GM19452 (cell line): ENCODE results near the gene CWC15.
"Not testable (repeated sequence)": the region's sequence is repeated elsewhere in the genome, so short reads cannot be mapped to it uniquely, and the experiment has no call there.

Source experiments
- ATAC-seq: cut with Tn5 transposase; IDR thresholded peaks from one replicate; pipeline ENCODE4 v1.9.1; 2021; ENCODE audit not compliant: unreplicated experiment

The CWC15 gene

DNA sequence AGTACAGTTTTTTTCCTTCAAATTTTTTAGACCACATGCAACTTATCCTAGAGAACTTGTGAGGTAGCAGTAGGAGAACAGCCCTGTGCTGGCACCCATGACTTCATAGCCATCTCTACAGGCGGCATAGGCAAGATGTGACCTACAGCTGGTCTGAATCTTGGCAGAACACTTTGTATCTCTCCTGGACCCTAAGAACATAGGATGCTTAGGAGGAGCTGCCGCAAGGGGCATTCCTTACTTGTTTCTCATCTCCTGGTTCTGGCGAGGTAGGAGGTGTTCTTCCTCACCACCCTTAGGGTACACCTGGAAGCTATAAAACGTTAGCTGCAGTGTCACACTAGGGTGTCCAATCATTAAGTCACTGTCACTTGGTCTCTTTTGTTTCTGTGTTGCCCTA is 16.4 kb downstream of the CWC15 start:
- no peak for ATAC-seq

DNA sequence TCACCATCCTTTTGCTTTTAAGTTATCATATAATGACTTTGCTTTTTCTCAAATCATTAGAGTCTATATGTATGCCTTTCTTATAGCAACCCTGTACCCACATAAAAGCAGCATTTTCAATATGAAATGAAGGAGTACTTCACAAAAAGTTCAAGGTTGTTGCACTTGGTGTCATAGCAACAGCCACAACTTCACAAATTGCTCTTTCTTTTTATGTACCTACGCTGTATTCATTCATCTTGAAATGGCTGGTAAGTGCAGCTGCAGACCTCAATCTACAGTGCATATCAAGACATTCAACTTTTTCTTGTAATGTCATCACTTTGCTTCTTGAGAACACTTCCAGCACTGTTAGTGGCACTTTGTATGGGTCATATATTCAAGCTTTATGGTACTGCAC is 18.6 kb downstream of the CWC15 start:
- no peak for ATAC-seq

DNA sequence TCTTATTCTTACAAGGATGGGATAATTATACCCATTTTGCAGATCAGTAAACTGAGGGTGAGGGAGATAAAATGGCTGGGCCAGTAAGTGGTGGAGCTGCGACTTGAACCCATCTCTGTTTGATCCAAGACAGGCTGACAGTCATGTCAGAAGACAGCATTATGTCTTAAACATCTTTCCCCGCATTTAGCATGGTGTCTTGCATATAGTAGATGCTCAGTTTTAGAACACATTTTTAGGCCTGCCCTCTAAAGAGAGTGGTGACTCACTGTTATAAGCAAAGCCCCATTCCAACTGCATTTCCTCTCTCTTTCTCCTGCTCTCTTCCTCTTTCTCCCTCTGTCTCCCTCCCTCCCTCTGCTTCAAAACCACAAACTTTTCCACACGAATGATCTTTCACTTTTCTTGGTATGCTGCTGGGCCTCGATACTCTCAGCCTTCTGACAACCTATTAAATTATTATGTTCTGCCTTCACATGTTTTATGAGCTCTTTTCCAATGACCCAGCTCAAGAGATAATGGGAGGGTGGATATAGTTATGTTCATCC is 25.2 kb downstream of the CWC15 start:
- ATAC-seq: no peak

DNA sequence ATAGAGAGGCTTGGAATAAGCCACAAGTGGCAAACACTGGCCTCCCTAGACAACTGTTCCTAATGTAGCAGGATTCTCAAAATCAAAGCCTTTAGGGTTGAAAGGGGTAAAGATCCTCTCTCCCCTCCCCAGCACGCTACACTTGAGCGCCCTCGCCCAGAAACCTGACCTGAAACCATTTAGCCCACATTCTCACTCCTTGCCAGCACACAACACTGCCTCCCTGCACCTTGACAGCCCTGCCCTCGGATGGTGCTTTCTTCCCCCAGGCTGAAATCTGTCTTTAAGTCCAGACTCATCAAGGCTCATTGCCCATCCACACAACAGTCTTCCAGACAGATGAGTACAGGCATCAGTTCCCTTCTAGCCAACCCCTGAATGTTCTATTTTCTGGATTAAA is 26.5 kb downstream of the CWC15 start:
- no peak for ATAC-seq

DNA sequence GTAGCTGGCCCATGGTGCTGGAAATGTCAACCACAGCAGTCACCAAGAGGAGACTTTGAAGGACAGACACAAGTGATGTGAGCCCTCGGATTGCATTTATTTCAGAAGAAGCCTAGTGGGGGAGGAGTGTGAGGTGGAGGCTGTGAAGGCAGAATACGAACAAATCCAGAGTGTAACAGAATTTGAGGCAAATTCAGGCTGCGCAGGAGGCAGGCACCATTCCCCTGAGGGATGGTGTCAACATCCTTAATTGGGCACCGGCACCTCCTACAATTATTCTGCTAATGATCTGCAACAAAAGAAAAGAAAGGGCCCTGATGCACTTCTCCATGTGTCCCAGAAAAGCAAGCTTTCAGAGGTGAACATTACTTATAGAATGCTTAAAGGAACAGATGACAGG is 32.2 kb downstream of the CWC15 start:
- no peak for ATAC-seq

DNA sequence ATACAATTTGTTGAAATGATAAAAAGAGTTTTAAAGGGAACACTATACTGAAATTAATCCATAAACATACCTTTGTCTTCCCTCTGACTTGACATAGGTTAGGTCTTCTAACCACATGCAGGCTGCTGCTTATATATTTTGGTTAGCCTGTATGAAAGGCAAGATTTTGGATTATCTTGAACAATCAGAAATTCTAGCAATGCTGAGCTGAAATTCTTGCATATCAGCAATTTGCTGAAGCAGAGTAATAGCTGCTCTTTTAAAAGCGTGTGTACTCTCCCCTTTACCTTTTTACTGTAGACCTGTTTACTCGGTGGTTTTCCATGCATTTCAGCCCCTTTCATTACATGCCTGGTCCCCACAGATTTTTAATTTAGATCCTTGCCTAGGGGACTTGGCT is 34.0 kb downstream of the CWC15 start:
- no peak for ATAC-seq

DNA sequence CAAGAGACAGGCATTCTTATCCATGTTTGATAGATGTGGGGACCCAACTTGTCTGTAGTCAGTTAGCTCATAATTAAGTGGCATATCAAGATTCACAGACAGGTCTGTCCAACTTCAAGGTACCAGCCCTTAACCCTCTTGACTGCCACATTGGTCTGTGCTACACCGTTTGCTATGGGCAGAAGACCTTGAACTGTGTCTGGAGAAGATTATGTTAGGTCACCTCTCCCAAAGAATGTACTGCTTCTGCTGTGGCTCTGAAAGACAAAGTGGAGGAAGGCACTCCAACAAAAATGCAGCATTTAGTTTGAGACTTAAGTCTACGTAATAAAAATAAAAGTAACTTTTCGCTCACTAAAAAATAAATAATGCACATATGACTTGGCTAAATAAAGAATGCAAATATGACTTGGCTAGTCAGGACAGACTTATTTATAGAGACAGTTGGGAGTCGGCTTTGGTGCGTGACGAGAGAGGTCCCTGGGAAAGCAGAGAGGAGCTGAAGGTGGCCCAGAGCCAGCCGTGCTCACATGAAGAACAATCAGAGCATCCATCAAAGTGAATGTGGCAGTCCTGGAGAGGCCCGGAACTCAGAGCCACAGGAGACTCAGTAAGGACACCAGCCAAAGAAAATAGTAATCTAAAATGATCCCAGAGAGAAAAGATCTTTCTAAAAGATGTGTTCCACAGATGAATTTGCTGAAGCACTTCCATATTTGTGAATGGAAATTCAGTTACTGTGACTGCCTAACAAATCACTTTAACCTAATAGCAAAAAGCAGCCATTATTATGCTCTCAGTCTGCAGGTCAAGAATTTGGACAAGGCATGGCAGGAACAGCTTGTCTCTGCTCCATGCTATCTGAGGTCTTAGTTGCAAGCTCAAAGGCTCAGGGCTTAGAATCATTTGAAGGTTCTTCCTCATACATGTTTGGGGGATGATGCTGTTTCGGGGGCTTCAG is 35.0 kb downstream of the CWC15 start:
- ATAC-seq: no peak

DNA sequence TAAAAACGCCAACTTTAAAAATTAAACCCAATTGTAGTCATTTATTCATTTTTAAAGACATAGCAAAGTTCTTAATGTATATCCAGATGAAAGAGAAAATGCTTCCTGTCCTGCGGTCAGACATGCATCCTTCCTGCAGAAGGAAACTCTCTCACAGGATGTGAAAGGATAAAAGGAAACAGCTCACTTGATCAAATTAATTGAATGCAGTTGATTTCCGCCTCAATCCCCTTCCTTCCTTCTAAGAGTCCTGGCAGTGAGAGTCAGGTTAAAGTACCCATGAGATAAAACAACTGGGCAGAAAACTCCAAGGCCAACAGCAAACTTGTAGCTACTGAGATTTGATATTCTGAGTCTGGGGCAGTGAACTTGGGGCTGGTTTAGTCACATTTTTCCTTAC is 38.5 kb downstream of the CWC15 start:
- ATAC-seq: no peak

DNA sequence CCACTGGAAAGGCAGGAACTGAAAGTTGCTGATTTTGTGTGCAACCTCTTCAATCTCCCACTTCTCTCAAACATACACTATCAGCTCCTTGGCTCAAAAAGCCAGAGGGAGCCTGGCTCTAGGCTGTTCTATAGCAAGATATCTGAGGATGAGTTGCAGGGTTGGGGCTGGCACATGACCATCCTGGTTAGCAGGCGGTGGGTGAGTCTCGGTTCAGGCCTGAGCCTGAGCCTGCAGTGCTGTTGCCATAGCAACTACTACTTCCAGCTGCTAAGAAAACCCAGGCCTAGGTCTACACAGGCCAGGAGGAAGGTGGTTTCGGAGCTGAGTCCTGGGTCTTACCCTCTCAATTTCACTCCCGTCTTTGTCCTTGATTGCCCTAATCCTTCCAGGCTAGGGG is 39.0 kb downstream of the CWC15 start:
- ATAC-seq: no peak

DNA sequence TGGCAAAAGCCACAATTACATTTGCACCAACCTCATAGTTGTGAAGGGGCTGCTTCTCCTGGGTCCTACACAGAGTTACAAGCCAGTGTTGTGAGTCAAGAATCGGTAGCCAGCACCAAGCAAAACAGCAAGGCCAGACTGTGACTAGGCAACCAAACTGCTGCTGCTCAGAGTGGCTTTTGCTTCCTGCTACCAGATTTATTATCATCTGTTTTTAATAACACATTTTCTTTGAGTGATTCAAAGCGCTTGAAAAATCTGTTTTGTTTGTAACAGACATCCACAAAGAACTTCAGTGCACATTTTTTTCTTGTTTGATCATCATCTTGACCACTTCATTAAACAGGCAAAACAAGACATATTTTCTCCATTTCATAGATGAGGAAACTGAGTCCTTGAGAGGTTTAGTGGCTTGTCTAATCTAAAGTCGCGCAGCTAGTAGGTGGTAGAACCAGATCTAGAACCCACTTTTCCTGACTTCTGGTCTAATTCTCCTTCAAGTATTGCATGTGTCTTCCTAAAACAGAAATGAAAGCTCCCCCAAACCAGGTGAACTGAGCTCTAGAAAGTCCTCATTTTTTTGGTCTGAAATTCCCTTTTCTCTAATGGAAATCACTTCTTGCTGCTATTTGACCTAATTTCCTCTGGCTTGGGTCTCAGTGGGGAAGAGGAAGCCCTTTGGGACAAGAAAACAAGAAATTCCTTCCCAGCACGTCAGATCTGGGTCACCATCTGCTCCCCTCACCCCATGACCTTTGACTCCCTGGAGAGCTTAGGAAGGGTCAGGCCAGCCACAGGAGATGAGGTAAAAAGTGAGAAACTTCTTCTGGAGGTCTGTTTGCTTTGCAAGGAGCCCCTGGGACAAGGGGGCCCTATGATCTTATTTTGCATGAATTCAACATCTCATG is 39.9 kb downstream of the CWC15 start:
- ATAC-seq: no peak

DNA sequence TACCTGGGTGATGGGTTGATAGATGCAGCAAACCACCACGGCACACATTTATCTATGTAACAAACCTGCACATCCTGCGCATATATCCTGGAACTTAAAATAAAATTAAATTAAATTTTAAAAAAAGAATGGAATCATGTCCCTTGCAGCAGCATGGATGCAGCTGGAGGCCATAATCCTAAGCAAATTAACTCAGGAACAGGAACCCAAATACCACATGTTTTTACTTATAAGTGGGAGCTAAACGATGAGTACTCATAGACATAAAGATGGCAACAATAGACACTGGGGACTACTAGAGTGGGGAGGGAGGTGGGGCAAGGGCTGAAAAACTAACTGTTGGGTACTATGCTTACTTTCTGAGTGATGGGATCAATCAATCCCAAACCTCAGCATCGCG is 40.9 kb downstream of the CWC15 start:
- no peak for ATAC-seq

DNA sequence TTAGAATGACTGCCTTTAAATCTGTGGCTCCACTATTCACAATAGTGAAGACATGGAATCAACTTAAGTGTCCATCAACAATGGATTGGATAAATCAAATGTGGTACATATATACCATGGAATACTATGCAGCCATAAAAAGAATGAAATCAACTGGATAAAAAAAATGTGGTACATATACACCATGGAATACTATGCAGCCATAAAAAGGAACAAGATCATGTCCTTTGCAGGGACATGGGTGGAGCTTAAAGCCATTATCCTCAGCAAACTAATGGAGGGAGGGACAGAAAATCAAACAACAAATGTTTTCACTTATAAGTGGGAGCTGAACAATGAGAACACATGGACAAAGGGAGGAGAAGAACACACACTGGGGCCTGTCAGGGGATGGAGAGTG is 41.3 kb downstream of the CWC15 start:
- ATAC-seq: not testable (repeated sequence)

DNA sequence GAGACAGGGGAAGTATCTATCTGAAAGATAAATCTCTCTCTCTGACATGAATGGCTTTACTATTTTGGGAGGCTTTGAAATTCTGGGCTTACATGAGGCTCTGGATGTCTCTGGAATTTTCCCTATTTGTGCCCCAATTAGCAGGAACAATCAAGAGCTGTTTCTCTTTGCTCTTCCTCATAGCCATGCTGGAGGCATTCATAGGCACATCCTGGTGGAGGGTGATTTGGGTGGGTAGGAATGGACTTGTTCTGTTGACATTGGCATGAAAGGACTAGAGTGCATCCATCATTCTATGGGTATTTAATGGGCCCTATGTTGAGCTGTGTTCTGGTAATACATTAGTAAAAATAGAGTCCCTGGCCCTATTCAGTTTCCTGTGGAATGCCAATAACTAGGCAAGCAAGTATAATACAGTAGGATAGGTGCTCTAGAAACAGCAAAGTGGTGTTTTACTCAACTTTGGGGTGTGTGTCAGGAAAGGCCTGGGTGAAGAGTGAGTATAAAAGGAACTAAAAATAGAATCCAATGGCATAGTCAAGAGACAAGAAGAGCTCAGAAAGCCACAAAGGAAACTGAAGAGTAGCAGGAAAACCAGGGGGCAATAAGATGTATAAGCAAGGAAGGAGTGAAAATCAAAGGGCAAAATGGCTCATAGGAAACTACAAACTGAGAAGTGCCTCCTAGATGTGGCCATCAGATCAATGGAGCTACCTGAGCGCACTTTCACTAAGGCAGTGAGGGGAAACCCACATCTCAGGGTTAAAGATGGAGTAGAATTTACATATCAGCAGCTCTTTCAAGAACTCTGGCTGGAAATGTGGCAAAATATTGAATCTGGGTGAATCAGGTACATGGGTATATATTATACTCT is 45.0 kb downstream of the CWC15 start:
- no peak for ATAC-seq

DNA sequence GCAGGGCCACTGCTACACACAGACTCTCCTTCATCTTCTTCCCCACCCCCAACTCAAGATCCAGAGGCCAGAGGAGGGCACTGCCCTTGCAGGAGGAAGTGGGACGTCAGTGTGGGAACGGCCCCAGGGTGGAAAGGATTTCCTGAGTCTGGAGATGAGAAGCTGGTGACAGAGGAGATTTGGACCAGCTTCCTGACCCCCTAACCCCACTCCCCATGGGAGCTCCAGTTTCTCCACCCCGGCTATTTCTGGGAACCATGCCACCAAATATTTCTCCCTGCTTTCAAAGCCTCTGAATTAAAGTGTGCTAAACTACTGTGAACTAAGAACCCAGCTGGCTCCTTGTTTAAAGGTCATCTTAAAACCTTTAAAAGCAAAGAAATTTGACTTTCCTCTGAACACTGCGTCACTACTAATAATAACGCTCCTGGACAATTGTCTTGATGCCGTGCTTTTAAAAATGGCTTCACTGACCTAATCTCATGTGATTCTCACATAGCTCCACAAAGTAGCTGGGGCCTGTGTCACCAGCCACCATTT is 46.6 kb downstream of the CWC15 start:
- ATAC-seq: no peak

DNA sequence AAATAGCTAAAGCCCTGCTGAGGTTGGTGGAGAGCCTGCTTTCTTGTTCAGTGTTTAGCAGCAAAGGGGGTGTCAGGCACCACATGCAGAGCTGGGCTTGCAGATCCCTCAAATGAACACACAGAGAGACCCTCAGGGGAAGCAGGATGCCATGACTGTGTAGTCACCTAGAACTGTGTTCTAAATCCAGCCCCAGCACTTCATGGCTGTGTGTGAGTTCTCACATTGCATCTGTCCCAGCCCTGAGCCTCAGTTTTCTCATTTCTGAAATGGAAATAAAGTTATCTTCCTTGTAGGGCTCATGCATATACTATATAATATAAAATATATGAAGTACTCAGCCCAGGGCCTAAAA is 47.1 kb downstream of the CWC15 start:
- no peak for ATAC-seq

DNA sequence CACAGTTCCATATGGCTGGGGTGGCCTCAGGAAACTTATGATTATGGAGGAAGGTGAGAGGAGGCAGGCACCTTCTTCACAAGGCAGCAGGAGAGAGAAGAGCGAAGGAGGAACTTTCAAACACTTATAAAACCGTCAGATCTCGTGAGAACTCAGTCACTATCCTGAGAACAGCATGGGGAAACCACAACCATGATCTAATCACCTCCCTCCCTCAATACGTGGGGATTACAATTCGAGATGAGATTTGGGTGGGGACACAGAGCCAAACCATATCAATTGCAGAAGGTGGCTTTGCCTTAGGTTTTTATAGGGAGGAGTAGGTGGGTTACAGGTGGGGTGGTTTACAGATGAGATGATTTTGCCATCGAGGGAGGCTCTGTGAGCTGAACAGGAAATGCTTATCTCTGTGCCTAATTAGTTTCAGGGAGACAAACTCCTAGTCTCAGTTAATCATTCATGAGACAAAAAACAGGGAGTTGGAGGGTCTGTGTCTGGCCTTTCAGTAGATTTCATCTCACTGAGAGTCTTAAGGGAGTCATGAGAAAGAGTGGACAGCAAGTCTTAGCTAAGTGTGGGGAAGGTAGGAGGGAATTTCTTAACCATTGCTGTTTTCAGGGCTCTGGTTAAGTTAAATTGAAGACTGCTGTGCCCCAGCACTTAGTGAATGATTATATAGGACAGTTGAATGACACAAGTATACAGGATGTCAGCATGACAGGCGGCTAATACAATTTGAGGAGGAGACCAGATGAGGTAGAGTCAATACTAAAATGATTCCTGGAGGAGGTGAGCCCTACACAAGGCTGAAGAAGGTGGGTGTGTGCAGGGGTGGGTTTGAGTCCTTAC is 47.7 kb downstream of the CWC15 start:
- ATAC-seq: peak; percentile 83

DNA sequence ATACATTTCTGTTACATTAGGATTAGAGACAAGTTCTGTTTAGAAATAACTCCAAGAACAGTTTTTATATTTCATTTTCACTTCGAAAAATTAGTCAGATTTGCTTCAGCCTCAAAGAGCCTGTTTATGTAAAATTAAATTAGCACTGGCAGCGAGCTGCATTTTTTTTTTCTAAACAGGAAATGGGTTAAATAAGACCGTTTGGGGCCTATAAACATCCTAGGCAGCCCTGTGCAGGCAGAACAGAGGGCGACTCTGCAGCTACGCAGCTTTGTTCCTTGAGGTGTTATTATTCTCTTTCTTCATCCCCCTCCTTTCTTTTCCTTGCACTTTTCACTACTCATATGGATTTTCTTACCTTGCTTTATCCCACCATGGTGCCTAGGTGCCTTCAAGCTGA is 48.7 kb downstream of the CWC15 start:
- no peak for ATAC-seq

DNA sequence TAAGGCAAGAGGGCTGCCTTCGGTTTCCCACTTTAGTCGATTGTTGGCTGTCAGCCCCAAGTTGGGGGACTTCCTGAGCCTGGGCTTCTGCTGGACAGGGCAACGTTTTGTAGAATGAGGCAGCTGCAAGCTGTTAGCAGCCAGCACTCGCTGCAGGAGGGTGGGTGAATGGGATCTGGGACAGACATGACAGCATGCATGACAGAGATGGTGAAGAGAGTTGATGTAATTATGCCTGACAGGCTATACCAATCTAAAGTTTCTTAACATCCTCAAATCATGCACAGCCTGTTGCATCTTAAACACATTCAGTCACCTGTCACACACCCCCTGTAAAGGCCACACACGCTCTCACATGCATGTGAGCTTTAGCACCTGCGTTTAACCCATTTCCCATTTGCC is 49.2 kb downstream of the CWC15 start:
- ATAC-seq: no peak

DNA sequence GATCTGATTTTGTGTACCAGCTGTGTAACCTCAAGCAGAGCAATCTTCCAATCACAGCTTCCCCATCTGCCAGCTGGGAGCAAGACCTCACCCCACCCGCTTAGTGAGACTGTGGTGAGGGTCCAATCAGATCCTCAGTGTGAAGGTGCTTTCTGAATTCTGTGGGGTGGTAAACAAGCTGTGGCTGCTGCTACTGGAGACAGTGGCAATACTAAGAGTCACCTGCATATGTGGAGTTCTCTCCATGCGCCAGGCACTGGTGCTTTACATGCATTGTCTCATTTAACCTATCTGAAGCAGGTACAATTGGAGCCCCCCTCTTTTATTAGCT is 50.4 kb downstream of the CWC15 start:
- ATAC-seq: no peak
